HEK293T (cell line): ENCODE results near the gene UGT1A5.

Source experiments
- BHLHE40 ChIP-seq: fragments of 450-650 bp; IDR thresholded peaks from 2 replicates; pipeline ENCODE4 v1.6.1; 2016; ENCODE audit warnings: mild to moderate bottlenecking, moderate library complexity, borderline replicate concordance
- CTBP1 ChIP-seq: fragments of 450-650 bp; IDR thresholded peaks from 2 replicates; pipeline ENCODE4 v1.6.1; 2016; ENCODE audit warnings: borderline replicate concordance
- SUZ12 ChIP-seq: fragments of 450-650 bp; IDR thresholded peaks from 2 replicates; pipeline ENCODE4 v1.6.1; 2016; ENCODE audit warnings: mild to moderate bottlenecking

- TF ChIP-seq BHLHE40 (no peak), CTBP1 (no peak), SUZ12 (no peak)
Observed at GRCh38 chr2:233803292-233803911, 90.7 kb downstream of the UGT1A5 start.
